ENCODE measurements around the gene SLC16A1.
"Not testable (repeated sequence)": the region's sequence is repeated elsewhere in the genome, so short reads cannot be mapped to it uniquely, and the experiment has no call there.

SLC16A1 gene

DNA sequence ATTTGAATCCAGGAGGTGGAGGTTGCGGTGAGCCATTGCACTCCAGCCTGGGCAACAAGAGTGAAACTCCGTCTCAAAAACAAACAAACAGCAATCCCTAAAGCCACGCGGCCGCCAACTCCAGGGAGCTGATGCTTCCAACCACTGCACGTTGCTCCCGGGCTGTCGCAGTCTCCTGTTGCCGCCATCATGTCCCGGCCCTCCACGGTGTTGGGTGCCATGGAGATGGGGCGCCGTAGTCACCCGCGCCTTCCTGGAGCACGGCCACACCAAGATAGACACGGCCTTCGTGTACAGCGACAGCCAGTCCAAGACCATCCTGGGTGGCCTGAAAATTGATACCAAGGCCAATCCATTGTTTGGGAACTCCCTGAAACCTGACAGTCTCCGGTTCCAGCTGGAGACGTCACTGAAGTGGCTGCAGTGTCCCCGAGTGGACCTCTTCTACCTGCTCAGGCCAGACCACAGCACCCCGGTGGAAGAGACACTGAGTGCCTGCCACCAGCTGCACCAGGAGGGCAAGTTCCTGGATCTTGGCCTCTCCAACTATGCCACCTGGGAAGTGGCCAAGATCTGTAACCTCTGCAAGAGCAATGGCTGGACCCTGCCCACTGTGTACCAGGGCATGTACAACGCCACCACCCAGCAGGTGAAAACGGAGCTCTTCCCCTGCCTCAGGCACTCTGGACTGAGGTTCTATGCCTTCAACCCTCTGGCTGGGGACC is 32.6 kb downstream of the SLC16A1 start:
- DNase-seq, result no peak

DNA sequence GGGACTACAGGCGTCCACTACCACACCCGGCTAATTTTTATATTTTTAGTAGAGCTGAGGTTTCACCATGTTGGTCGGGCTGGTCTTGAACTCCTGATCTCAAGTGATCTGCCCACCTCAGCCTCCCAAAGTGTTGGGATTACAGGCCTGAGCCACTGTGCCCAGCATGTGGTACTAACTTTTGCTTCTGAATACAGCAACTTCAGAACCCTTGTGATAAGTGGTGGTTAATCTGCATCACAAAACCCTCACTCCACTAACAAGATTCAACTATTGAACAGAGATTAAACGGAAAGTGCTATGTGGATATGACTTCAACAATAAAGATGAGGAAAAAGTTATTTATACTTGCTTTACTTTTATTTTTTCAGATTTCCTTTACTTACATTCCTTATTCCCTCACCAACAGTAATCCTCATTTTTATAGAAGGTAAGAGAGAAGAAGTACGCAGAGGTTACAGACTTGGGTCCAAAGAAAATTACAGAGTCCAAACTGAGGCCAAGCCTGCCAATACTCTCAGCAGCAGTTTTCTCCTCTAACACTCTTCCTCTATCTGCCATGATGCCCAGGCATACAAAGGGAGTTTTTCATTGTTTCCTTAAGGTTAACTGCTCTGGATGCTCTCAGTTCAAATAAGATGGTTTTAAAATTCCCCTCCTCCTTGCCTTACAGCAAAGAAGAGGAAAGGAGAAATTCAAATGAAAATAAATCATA is 44.3 kb downstream of the SLC16A1 start:
- no peak for DNase-seq

DNA sequence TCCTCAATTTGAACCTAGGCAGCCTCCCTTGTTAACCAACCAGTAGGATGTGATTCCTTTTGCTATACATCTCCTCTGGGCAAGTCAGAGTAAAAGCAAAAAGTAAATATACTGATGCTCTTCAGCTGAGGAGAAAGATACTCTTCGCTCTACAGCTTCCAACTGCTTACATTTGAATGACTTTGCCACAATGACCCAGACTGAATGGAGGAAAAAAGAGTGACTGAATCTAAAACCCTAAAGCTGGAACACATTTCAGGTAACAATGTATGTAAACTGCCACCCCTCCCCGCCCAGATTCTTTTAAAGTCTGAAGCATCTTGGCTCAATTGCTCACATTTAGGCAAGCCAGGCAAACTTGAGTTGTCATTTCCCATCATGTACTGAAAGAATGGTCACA is 46.1 kb downstream of the SLC16A1 start:
- no peak for DNase-seq

DNA sequence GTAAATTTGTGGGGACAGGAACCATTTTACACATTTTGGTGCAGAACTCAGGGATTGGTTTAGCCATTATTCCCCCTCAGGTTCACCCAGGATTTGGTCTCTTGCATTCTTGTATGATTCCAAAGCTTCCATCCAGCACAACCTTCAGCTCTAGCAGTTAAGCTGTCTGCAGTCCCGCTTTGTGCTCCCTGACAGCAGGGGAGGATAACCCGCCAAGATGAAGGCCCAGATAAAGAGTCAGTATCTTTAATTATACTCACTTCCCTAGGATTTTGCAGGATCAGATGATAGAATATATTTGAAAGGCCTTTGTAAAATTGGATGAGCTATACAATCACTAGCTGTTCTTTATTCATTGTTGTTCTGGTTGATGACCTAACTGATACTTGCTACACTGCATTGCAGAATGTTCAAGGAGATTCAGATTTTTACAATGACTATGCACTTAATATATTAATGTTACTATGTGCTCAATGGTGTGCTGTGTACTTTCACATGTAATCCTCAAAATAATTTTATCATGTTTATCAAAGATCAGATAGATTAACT is 49.8 kb downstream of the SLC16A1 start:
- no peak for DNase-seq

DNA sequence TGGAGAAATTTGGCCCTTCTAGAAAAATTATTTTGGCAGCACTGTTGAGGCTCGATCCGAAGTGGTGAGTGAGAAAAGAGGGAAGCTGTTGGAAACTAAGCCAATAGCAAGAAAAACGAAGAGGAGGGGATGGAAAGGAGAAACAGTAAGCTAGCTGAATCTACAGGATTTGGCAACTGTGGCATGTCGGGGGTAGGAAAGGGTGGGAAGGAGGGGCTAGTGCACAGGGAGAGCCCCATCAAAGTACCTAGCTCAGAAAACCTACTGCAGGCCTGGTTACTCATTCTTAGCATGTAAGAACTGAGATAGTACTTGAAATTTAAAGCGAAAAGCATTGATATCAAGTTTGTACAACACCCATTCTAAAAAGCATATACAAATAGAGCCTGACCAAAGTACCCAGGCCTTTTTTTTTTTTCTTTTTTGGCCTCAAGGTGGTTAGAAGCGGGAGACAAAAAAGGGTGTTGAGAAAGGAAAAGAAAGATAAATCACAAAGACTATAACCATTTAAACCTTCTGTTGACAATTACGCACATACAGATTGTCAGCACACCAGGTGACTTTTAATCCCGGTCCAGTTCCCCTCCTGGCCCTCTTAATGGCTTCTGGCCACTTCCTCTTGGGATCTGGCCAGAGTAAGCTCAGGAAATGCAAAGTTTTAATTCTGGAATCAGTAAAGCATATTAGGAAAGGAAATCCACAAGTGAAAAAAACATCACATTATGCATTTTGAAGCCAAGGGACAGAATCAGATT is 50.4 kb downstream of the SLC16A1 start:
- no peak for DNase-seq

DNA sequence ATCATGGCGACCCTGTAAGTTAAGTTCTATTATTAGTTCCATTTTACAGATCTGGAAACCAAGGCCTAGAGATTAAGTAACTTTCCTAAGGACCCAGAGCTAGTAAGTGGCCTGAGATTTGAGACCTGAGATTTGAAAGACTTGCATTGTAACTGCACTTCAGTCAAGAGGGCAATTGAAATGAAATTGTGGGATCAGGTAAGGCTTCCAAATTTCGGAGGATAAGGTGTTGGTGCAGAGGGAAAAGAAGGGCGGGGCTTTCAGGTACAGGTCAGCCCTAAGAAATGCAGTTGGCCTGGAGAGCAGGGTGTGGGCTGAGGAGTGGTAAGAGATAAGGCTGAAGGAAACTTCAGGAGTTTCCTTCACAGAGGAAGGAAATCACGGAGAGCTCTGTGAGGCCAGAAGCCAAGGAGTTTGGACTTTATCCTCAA is 51.1 kb downstream of the SLC16A1 start:
- DNase-seq, result no peak

DNA sequence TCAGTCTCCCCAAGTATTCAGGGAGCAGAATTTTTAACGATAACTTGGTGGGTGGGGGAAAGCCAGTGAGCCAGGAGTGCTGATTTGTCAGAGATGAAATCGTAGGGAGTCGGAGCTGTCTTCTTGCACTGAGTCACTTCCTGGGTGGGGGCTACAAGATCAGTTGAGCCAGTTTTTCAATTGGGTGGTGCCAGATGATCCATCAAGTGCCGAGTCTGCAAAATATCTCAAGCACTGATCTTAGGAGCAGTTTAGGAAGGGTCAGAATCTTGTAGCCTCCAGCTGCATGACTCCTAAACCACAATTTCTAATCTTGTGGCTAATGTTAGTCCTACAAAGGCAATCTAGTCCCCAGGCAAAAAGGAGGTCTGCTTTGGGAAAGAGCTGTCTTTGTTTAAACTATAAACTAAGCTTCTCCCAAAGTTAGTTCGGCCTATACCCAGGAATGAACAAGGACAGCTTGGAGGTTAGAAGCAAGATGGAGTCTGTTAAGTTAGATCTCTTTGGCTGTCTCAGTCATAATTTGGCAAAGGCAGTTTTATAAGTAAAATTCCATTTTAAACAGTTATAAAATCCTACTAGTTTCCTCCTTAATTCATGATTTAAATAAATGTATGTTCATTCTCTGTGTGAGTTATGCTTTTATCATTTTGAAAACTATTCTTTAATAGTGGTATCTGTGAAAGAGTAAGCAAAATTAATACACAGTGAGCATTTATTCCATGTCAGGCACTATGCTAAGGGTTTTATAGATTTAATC is 51.7 kb downstream of the SLC16A1 start:
- DNase-seq, result peak; percentile 81

DNA sequence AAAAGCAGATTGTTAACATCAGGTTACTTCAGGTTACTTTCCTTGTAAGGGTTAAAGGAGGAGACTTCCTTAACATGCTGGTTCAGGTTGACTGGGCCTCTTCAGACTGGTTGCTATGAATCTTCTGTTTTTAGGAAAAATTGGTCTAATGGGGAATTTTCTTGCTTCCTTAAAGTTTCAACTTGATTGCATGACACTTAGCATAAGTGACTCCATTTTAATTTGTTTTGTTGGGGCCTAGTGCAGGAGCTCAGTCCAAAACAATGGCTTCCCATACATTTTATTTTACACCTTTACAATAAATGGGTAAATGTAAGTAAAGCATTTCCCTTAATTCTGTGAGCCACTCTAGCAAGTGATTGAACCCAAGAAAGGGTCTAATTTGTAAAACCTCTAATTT is 53.8 kb downstream of the SLC16A1 start:
- no peak for DNase-seq

DNA sequence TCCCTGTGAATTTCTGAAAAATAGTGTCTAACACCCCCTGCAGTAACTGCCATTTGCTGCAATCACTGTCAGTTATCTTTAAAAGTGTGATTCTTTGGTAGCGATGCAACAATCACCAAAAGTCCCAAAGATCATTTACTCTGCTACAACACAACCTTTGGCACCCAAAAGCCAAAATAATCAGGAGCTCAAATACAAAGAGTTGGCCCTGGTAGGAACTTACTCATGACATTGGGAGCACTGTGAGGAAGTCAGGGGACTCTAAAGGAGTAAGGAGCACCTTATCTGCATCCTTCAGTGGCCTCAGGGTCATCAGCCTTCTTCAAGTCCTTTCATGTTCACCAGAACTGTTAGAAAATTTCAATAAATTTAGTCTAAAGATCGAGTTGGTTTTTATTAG is 54.6 kb downstream of the SLC16A1 start:
- DNase-seq, result no peak

DNA sequence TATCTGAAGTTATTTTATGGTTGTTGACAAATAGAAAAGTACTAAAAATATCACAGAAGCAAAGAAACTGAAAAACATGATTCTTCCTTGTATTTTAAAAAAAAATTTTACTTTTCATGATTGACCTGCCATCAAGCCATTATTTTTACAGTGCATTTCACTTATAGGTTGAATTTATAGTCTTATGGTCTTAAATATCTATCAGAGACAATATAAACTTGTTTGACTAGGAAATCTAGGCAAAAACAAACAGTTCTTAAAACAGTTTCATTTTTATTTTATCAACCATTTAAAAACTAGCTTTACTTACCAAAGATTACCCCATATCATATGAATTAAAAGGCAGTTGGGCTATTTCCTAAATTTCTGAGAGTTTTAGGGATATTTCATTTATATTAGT is 59.2 kb downstream of the SLC16A1 start:
- DNase-seq, result no peak

DNA sequence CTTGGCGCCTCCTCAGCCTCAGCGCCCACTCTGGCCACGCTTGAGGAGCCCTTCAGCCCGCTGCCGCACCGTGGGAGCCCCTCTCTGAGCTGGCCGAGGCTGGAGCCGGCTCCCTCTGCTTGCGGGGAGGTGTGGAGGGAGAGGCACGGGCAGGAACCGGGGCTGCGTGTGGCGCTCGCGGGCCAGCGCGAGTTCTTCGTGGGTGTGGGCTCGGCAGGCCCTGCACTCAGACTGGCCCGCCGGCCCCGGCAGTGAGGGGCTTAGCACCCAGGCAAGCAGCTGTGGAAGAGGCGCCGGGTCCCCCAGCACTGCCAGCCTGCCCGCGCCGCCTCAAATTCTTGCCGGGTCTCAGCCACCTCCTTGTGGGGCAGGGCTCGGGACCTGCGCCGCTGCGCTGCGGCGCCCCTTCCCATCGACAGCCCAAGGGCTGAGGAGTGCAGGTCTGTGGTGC is 61.4 kb downstream of the SLC16A1 start:
- no peak for DNase-seq

DNA sequence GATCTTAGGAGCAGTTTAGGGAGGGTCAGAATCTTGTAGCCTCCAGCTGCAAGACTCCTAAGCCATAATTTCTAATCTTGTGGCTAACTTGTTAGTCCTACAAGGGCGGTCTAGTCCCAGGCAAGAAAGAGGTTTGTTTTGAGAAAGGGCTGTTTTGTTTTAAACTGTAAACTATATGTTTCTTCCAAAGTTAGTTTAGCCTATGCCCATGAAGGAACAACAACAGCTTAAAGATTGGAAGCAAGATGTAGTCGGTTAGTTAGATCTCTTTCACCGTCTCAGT is 62.0 kb downstream of the SLC16A1 start:
- DNase-seq, result no peak

DNA sequence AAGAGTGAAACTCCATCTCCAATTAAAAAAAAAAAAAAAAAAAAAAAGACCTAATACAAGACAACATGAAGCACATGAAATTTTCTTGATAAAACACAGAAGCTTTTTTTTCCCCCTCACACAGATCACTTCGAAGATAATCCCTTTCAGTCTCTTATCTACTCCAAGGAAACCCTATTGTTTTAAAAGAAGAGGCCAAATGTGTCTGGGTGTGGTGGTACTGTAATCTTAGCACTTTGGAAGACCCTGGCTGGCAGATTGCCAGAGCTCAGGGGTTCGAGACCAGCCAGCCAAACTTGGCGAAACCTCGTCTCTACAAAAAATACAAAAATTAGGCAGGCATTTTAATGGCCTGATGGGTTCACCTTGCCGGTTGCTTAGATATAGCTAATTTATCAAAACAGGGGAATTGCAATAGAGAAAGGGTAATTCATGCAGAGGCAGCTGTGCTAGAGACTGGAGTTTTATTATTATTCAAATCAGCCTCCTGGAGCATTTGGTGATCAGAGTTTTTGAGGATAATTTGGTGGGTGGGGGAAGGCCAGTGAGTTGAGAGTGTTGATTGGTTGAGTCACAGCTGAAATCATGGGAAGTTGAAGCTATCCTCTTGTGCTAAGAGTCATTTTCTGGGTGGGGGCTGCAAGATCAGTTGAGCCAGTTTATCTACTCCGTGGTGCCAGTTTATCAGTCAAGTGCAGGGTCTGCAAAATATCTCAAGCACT is 62.5 kb downstream of the SLC16A1 start:
- no peak for DNase-seq

DNA sequence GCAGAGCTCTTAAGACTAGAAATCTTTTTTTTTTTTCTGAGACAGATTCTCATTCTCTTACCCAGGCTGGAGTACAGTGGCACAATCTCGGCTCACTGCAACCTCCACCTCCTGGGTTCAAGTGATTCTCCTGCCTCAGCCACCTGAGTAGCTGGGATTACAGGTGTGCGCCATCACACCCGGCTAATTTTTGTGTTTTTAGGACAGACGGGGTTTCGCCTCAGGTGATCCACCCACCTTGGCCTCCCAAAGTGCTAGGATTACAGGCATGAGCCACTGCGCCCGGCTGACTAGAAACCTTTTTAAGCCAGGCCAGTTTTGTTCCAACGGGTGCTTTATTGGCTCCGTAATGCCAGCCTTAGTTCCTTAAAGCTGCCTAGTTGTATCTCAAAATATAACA is 66.1 kb downstream of the SLC16A1 start:
- not testable (repeated sequence) for DNase-seq

DNA sequence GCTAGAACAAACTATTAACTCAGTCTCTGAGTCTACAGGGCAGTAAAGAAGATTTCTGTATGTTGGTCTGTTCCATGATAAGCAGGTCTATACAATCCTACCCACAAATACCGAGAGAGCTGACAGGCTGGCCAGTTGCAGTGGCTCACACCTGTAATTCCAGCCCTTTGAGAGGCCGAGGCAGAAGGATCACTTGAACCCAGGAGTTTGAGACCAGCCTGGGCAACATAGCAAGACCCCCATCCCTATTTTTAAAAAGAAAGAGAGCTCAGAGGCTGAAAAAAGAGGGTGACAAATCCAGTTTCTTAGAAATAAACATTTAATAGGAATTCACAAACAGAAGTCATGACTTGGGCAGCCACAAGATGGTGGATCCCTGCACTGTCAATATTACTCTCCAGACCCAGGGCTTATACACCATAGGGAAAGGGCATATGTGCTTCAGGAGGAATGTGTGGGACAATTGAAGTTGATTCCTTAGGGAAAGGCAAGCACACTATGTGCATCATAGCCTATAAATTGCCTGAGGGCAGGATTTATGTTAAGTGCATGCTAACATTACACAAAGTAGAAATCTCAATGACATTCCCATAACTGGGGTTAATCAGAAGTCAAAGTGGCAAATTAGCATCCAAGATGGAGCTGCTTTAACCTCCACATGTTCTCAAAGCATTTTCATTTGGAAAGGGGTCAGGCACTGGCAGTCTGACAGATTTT is 66.8 kb downstream of the SLC16A1 start:
- DNase-seq, result no peak

DNA sequence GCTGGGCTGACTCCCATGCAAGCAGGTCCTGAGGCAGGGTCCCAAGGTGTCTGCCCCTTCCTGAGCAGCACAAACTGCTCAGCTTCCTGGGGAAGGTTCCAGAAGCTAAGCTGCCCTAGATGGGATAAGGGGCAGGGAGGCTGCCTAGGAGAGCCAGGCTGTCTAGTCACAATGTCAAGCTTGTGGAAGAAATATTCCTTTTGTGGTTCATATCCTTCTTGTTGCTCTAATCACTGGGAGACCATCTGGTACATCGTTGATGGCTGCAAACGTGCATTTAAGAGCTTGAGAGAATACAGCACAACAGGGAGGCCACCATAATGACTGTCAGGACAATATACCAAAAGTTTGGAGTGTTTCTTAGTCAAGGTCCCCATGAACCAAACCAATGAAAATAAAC is 67.4 kb downstream of the SLC16A1 start:
- DNase-seq, result no peak

DNA sequence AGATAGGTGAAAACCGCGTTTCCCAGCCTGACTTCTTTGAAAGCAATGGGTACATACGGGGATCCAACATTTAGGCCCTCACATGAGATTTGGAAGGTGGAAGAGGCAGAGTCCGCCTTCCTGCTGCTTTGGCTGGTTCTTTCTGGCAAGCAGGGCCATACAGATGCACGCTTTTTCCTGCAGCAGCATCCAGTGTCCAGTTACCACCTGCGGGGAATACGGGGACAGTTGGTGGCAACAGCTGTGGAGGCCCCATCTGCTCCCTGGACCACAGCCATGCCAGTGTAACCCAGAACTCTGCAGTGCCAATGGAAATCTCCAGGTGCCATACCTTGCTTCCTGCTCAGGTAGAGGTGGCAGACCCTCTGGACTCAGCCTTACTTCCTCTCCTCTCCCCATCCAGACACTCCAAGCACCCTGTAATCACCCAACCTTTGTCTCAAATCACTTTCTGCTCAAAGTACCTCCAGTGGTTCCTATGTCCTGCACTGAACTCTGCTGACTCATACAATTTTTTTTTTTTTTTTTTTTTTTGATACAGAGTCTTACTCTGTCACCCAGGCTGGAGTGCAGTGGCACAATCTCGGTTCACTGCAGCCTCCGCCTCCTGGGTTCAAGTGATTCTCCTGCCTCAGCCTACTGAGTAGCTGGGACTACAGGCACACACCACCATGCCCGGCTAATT is 68.3 kb downstream of the SLC16A1 start:
- DNase-seq, result no peak

DNA sequence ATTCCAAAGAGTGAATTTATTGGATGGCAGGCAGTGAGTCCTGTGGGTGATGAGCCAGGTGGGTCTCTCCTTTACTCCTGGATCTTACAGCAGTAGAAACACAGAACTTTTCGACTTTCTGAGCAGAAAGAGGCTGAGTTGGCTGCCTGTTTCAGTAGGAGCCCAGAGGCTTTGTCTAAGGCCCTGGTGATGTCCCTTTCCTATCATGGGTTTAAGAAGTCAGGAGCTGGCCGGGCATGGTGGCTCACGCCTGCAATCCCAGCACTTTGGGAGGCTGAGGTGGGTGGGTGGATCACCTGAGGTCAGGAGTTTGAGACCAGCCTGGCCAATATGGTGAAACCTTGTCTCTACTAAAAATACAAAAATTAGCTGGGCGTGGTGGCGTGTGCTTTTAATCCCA is 71.0 kb downstream of the SLC16A1 start:
- not testable (repeated sequence) for DNase-seq

DNA sequence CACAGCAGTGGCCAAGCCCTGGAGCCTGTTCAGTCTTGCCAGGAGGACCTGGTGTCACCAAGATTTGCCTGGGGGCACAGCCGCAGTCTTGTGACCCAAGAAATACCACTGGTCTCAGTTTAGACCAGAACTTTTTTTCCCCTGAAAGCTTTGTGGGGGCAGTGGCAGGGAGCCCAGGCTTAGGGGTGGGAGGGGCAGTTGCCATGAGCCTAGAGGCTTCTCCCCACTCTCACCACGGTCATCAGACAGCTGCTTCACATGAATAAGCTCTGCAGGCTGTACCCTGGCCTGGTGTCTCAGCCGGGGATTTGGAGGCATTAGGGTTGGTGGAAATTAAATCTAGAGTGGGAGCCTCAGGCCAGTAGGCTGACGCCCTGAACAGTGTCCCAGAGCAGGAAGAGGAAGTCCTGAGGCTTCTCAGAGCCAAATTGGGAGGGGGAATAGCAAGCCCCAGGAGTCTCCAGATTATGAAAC is 73.7 kb downstream of the SLC16A1 start:
- DNase-seq, result no peak

DNA sequence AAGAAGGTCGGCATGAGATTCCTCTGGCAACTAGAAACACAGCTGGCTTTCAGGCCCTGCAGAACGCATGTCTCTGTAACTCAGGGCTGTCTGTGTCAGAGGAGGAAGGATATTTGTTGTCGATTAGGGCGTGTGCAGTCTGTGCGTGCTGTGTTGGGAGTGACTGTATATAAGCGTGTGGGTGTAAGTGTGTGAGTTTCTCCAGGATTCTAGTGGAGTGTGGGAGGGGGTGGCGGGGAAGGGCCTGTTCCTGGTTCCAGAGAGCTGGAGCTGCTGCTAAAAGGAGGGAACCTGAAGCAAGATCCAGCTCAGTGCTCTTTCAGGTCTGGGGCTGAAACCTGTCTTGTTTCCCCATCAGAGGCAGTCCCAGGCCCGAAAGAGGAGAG is 74.3 kb downstream of the SLC16A1 start:
- no peak for DNase-seq

DNA sequence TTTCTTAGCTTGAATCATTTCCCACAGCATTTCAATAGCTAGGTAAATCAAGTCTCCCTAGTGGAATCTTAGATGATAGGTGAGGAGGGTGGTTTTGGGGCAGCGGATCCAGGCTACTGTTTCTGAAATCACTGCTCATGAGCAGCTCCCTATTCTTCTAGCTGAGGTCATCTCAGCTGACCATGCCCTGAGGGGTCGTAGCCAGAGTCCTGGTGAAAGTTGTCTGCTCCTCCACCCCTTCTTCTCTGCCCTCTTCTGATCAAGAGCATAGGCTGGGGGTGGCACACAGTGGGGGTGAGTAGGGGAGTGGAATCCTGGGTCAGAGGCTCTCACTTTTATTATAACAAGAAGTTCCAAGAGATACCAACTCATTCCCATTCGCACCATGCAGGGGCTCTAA is 76.2 kb downstream of the SLC16A1 start:
- no peak for DNase-seq

Measured in T1000 (cell line).